Cardiac septum (tissue), 1 donor: ENCODE results near the gene SLC10A3. TPM values are rescaled to one million over a fixed set of nuclear protein-coding genes. Genes with fewer than 3 reads are reported as not detected.
A peak's percentile ranks its signal among the peaks of the same experiment; 100 is the strongest.

ENCODE experiments used
- DNase-seq: peaks from one replicate; pipeline ENCODE4 v3.0.0-alpha.2; 2020; ENCODE audit warnings: low spot score
- intact Hi-C: fragments of 100-400 bp; cut with DNase I; formaldehyde crosslinking; loops from one replicate; pipeline ENCODE4 v1.14.0; 2022
- microRNA-seq: library from miRNA; unstranded; fragments of <30 nt; microRNA quantifications from one replicate; pipeline ENCODE4 v1.2.0, GENCODE V29; 2020
- total RNA-seq: library from RNA; stranded (reverse); fragmentation: NEBNext Ultra II Directional; extraction: Animal tissue kit (Norgen Biotek cat#: 25700); gene quantifications from one replicate; pipeline ENCODE4 v1.2.1, GENCODE V29; 2021
- donor health status: DM: no; HTN: no; CAD: no.

The SLC10A3 gene
- total RNA-seq, 1 donor from 2014 or later = 13.8 TPM

DNA sequence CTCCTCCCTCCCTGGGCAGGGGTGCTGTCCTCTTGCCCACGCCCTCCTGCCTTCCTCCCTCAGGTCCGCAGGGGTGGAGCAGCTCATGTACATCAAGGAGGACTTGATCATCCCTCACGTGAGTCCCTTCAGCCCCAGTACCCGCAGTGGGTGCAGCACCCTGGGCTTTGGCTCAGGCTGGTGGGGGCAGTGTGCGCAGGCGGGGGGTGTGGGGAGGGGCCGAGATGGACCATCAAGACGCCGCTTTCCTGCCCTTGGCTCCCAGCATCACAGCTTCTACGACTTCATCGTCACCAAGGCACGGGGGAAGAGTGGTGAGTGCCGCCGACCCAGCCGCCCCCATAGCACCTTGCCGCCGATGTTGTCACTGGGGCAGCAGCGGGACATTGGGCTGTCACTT lies 40.8 kb downstream of the SLC10A3 start:
- intact Hi-C loops = loop anchor here (10.0 kb wide), 1 partner anchor 55 kb away; the partner anchor contains the start of gene RPL10
- no peak for DNase-seq

DNA sequence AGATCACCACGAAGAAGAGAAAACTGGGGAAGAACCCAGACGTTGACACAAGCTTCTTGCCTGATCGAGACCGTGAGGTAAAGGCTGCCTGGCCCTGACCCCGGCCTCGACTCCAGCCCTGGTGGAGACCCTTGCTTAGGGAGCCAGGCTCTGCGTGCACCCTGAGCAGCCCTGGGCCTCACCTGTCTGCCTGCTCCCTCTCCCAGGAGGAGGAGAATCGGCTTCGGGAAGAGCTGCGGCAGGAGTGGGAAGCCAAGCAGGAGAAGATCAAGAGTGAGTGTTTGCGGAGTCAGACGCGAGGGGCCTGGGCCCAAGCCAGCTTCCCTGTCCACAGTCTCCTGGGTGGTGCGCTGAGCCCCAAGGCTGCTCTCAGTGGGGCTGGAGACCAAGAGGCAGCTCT lies 41.9 kb downstream of the SLC10A3 start:
- intact Hi-C loops = loop anchor here (10.0 kb wide), 1 partner anchor 54 kb away; the partner anchor contains the start of gene RPL10
- DNase-seq = no peak

DNA sequence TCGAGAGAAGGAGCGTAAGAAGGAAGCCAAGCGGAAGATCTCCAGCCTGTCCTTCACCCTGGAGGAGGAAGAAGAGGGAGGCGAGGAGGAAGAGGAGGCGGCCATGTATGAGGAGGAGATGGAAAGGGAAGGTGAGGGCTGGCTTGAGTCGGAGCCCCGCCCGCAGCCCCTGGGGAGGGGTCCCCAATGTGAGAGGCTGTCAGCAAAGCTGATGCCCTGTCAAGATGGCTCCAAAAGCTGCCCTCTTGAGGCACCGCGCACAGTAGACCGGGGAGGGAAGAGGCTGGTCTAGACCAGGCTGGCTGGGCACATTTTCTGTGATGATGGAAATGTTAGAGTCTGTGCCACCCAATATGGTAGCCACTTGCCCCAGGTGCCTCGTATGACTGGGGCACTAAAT lies 44.0 kb downstream of the SLC10A3 start:
- no peak for DNase-seq

DNA sequence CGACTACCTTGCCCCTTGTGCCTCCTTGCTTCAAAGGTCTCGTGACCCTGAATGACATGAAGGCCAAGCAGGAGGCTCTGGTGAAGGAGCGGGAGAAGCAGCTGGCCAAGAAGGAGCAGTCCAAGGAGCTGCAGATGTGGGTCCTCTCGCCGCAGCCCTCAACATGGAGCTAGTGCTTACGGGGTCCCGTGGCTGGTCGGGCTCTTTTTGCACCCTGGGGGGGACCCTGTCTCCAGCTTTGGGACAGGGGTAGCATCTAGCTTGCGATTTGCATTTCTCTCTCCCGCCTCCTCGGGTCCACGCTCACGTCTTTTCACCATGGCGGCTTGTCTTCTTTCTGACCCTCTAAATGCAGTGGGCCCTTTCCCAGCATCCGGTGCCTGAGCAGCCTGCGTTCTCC lies 44.7 kb downstream of the SLC10A3 start:
- intact Hi-C loops = loop anchor here (2.0 to 10.0 kb wide), 2 partner anchors 33 to 51 kb away; partner anchors contain the start of genes LAGE3 and RPL10
- no peak for DNase-seq

More for the DNA sequence above, 44.0 kb downstream of the SLC10A3 start:
- intact Hi-C loops = loop anchor here (10.0 kb wide), 1 partner anchor 52 kb away; the partner anchor contains the start of gene RPL10

DNA sequence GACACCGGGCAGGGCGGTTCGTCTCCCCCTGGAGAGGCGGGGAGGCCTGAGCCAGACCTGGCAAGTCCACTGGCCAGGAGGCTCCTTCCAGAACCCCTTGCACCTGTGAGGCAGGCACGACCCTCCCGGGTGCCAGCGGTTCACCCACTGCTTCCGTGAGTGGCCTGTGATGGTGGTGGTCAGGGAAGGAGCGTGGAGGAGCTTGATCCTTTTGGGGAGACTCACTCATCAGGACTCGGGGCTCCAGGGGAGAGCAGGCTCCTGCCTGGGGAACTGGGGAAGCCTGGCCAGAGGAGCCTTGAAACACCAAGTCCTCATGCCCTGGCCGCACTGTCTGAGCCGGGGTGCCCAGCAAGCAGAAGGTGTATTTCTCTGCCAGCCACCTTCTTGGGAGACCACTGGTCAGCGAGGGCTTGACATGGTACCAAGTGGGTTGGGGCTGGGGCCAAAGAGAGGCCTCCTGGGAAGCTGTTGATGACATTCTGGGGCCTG lies 45.6 kb downstream of the SLC10A3 start:
- intact Hi-C loops = loop anchor here (2.0 to 10.0 kb wide), 2 partner anchors 34 to 50 kb away; partner anchors contain the start of genes LAGE3 and RPL10
- DNase-seq = no peak

DNA sequence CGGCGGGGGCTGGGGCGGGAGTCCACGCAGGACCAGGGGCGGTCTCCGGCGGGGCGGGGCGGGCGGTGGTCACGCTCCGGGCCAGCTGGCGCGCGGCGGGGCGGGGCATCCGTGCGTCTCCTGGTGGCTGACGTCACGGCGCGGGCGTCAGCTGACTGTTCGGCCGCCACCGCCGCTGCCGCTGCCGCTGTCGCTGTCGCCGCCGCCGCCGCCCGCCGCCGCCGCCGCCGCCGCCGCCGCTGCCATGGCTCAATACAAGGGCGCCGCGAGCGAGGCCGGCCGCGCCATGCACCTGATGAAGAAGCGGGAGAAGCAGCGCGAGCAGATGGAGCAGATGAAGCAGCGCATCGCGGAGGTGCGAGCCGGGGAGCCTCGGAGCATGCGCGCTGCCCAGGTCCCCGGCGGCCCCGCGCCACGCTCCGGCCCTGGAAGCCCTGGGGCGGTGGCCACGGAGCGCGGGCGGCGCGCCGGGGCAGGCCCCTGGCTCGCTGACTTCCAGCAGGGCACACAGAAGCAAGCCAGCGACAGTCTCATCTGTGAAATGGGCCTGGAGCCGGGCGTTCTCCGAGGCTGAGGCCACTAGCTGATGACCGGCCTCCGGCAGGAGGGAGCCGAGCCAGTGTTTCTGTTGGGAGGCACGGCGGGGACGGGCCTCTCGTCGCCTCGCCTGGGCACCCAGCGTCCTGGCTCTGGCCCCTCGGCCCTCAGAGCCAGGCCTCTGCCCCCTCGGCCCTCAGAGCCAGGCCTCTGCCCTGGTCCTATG lies 46.3 kb downstream of the SLC10A3 start, which contains the start of gene FAM50A:
FAM50A (plus strand) TSS at position 150 of the 763 bp plus-strand sequence; CDS start at position 245, 95 bp downstream.
- intact Hi-C loops = loop anchor here (2.0 to 10.0 kb wide), 2 partner anchors 35 to 49 kb away; partner anchors contain the start of genes LAGE3 and RPL10
- peak; percentile 92 for DNase-seq

DNA sequence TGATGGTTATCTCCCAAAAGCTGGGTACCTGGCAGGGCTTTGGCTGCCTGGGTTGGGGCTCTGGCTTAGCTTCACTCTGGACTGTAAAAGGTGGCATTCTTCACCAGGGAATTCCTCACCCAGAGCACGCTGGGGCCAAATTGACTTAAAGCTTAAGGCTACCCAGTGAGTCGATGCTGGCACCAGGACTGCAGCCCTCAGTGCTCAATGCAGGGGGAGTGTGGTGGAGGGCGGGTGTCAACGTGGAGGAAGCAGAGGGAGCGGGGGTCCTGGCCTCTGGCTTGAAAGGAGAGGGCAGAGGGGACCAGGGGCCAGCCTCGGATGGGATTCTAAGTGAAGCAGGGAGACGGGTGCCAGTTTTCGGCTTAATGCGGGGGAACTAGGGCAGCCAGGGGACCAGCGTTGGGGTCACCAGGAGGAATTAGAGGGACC lies 46.9 kb downstream of the SLC10A3 start:
- DNase-seq = no peak
- intact Hi-C loops = loop anchor here (10.0 kb wide), 1 partner anchor 49 kb away; the partner anchor contains the start of gene RPL10

DNA sequence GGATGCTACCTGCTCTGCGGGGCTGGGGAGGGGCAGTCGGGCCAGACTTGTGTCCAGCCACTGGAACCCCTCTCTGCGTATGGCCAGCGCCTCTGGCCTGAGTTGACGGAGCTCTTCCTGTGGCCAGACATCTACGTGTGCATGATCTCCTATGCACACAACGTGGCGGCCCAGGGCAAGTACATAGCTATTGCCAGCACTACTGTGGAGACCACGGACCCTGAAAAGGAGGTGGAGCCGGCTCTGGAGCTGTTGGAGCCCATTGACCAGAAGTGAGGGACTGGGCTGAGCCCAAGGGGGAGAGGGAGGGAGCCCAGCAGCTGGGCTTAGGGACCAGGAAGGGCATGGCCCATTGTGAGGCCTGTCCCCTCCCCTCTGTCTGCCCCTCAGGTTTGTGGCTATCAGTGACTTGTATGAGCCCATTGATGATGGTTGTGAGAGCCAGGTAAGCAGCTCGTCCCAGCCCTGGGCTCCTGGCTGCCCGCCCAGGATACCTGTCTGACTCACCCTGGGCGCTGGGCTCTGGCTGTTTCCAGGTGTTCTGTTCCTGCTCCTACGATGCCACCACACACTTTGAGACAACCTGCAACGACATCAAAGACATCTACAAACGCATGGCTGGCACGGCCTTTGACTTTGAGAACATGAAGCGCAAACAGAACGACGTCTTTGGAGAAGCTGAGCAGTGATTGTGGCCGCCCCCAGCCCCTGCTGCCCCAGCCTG lies 48.3 kb downstream of the SLC10A3 start:
- intact Hi-C loops = loop anchor here (10.0 kb wide), 1 partner anchor 47 kb away; the partner anchor contains the start of gene RPL10
- no peak for DNase-seq

DNA sequence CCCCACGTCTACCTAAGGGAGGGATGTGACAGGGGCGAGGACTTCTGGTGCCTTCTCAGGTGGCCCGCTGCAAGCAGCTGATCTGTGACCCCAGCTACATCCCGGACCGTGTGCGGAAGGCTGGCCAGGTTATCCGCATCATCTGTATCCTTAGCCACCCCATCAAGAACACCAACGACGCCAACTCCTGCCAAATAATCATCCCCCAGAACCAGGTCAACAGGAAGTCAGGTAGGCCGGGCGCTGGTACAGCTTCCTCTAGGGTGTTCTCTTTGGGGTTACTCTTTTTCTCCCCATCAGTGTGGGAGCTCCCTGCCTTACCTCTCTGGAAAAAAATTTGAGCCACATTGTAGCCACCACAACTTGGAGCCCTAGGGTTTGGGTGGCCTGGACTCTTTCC lies 48.9 kb downstream of the SLC10A3 start:
- DNase-seq = no peak
- intact Hi-C loops = loop anchor here (10.0 kb wide), 1 partner anchor 47 kb away; the partner anchor contains the start of gene RPL10

DNA sequence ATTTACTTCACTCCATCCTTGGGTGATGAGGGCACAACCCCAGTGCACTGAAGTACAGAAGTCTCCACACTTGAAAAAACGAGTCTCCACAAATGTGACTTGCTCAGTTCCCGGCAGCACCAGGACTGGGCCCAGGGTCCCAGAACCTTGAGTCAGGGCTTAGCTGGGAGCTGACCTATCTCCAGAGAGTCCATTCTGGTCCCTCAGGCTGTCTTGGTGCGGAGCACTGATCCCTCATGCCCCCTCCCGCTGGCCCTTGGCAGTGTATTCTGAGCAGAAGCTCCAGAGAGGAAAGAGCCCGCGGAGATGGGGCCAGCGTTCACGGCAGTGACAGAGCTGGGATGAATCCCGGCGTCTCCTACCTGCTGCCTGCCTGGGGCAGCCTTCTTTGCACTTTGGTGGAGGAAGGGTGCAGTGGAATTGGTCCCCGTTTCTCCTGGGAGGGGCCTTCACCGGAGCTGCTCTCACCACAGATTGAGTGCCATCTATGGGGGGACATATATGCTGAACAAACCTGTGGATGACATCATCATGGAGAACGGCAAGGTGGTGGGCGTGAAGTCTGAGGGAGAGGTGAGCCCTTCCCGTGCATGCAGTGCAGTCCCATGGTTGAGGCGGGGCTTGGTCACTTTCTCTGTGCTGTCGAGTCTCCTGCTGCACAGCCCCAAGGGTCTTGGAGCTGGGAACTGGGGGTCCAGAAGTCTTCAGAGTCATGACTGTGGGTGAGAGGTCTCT lies 49.6 kb downstream of the SLC10A3 start:
- no peak for DNase-seq
- intact Hi-C loops = loop anchor here (10.0 kb wide), 1 partner anchor 46 kb away; the partner anchor contains the start of gene RPL10

DNA sequence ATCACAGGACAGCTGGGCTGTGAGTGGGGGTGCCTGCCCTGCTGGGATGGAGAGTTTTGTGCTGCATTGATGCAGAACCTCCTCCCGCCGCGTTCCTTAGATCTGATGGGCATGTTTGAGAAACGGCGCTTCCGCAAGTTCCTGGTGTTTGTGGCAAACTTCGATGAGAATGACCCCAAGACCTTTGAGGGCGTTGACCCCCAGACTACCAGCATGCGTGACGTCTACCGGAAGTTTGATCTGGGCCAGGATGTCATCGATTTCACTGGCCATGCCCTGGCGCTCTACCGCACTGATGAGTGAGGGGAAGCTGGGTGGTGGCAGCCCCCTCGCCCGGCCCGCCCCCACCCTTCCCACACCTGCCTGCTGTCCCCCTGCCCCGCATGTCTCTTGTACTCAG lies 50.6 kb downstream of the SLC10A3 start:
- intact Hi-C loops = loop anchor here (5.0 to 10.0 kb wide), 3 partner anchors 45 to 92 kb away; partner anchors contain the start of genes RPL10 and UBL4A
- DNase-seq = no peak

DNA sequence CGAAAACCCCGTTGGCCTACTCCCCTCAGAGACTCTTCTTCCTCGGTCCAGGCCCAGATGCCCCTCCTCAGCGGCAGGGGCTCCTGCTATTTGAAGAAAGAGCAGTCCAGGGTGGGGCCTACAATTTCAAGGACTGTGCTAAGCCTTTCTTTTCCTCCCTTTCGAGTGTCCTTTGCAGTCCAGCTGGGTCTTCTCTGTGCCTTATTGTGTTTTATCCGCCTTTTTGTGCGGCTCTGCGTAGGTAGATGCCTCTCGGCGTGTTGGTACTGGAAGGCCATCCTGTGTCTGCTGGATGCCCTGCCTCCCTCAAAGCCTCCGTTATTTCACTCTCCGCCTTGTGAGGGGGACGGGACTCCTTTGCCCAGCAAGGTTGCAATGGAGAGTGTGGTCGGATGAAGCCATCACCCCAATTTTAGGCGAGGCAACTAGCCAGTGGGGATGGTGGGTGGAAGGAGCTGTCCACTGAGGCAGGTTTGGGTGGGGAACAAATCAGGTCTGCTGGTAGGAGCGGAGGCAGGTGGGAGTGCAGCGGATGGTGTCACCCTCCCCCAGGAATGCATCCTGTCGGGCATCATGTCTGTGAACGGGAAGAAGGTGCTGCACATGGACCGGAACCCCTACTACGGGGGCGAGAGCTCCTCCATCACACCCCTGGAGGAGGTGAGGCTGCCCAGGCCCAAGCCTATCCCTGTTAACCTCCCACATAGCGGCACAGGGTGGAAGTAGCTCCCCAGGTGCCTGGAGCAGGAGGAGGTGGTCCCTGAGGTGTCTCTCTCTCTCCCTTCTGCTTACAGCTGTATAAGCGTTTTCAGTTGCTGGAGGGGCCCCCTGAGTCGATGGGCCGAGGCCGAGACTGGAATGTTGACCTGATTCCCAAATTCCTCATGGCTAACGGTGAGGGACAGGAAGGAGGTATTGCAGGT lies 52.2 kb downstream of the SLC10A3 start:
- DNase-seq = no peak
- intact Hi-C loops = loop anchor here (5.0 kb wide), 2 partner anchors 49 to 94 kb away; partner anchors contain the start of gene UBL4A

Small RNA genes within 50 kb of the gene (microRNA-seq; reads per million reads assigned to microRNA genes)
- gene MIR6858 = not detected

Other genes with a start within 250 kb of the SLC10A3 start
- not detected for gene OPN1MW3, start 233.0 kb downstream of the SLC10A3 start, total RNA-seq
- not detected for gene TEX28, start 195.5 kb downstream of the SLC10A3 start, total RNA-seq
- gene TKTL1, start 194.8 kb downstream of the SLC10A3 start, total RNA-seq = 3.2 TPM
- 347 TPM for gene FLNA, start 116.0 kb downstream of the SLC10A3 start, total RNA-seq
- gene EMD, start 111.3 kb downstream of the SLC10A3 start, total RNA-seq = 66.2 TPM
- gene RPL10, start 92.3 kb downstream of the SLC10A3 start, total RNA-seq = 1,520 TPM
- gene DNASE1L1, start 81.4 kb downstream of the SLC10A3 start, total RNA-seq = 32.9 TPM
- 41.6 TPM for gene TAFAZZIN, start 79.1 kb downstream of the SLC10A3 start, total RNA-seq
- 86.1 TPM for gene ATP6AP1, start 62.0 kb downstream of the SLC10A3 start, total RNA-seq
- 114 TPM for gene GDI1, start 53.5 kb downstream of the SLC10A3 start, total RNA-seq
- gene FAM50A, start 46.5 kb downstream of the SLC10A3 start, total RNA-seq = 43.7 TPM
- gene PLXNA3, start 32.3 kb downstream of the SLC10A3 start, total RNA-seq = 46.9 TPM
- gene LAGE3, start 11.3 kb downstream of the SLC10A3 start, total RNA-seq = 13.9 TPM
- gene UBL4A, start 4.0 kb downstream of the SLC10A3 start, total RNA-seq = 48.4 TPM
- 53.1 TPM for gene FAM3A, start 25.6 kb upstream of the SLC10A3 start, total RNA-seq
- 14.6 TPM for gene G6PD, start 56.2 kb upstream of the SLC10A3 start, total RNA-seq
- gene IKBKG, start 57.0 kb upstream of the SLC10A3 start, total RNA-seq = 18.9 TPM
- not detected for gene CTAG1A, start 94.5 kb upstream of the SLC10A3 start, total RNA-seq
- not detected for gene CTAG1B, start 128.7 kb upstream of the SLC10A3 start, total RNA-seq
- gene CTAG2, start 162.9 kb upstream of the SLC10A3 start, total RNA-seq = not detected